ENCODE data around the gene COX6B2.

DNA sequence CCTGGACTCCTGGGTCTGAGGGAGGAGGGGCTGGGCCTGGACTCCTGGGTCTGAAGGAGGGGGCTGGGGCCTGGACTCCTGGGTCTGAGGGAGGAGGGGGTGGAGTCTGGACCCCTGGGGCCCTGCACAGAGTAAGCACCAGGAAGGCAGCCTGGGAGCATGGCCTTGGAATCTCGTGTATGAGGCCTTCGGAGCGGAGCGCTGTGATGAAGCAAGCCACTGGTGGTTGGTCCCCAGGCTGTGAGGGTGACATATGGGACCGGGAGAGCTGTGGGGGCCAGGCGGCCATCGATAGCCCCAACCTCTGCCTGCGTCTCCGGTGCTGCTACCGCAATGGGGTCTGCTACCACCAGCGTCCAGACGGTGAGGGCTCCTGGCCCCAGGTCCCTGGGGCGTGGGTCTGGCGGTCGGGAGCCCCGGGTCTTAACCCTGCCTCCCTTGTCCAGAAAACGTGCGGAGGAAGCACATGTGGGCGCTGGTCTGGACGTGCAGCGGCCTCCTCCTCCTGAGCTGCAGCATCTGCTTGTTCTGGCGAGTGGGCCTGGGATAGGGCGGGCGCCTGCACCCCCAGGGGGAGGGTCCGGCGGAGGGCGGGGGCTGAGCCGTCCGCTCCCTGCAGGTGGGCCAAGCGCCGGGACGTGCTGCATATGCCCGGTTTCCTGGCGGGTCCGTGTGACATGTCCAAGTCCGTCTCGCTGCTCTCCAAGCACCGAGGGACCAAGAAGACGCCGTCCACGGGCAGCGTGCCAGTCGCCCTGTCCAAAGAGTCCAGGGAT lies 23.0 kb upstream of the COX6B2 start:
- TF ChIP-seq, protein P1, sequence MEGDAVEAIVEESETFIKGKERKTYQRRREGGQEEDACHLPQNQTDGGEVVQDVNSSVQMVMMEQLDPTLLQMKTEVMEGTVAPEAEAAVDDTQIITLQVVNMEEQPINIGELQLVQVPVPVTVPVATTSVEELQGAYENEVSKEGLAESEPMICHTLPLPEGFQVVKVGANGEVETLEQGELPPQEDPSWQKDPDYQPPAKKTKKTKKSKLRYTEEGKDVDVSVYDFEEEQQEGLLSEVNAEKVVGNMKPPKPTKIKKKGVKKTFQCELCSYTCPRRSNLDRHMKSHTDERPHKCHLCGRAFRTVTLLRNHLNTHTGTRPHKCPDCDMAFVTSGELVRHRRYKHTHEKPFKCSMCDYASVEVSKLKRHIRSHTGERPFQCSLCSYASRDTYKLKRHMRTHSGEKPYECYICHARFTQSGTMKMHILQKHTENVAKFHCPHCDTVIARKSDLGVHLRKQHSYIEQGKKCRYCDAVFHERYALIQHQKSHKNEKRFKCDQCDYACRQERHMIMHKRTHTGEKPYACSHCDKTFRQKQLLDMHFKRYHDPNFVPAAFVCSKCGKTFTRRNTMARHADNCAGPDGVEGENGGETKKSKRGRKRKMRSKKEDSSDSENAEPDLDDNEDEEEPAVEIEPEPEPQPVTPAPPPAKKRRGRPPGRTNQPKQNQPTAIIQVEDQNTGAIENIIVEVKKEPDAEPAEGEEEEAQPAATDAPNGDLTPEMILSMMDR (IDR thresholded peaks at IDR 0.05 in 8 of 11, conservative IDR thresholded peaks at IDR 0.05 in 3 of 11): no peak
- TF ChIP-seq POLR2A (IDR thresholded peaks at IDR 0.05): no peak

All from spleen (tissue), 7 donors.